Mesendoderm (in vitro differentiated cells): ENCODE data around the gene TNK2.

Experiments
- DNase-seq: peaks from one replicate; pipeline ENCODE4 v3.0.0; 2013
- H2AK5ac ChIP-seq: 2 replicates; pipeline ENCODE4 v1.6.1; 2013; ENCODE audit warnings: low read length, inconsistent platforms
- H2BK120ac ChIP-seq: 2 replicates; pipeline ENCODE4 v1.6.1; 2013; ENCODE audit warnings: low read depth, mild to moderate bottlenecking, low read length, moderate library complexity, mixed read lengths
- H2BK15ac ChIP-seq: replicated peaks from 2 replicates; pipeline ENCODE4 v1.6.1; 2013; ENCODE audit warnings: low read depth, mild to moderate bottlenecking, moderate library complexity
- H2BK5ac ChIP-seq: 2 replicates; pipeline ENCODE4 v1.6.1; 2013; ENCODE audit warnings: low read length, inconsistent platforms
- H3K18ac ChIP-seq: 2 replicates; pipeline ENCODE4 v1.6.1; 2013; ENCODE audit warnings: mild to moderate bottlenecking, low read length, mixed read lengths
- H3K23ac ChIP-seq: one replicate; pipeline ENCODE4 v1.6.1; 2013; ENCODE audit warnings: low read length
- H3K27ac ChIP-seq: 2 replicates; pipeline ENCODE4 v1.5.1; 2013; ENCODE audit warnings: low read depth, mild to moderate bottlenecking, inconsistent platforms, low read length, moderate library complexity
- H3K27me3 ChIP-seq: 2 replicates; pipeline ENCODE4 v1.6.1; 2013; ENCODE audit warnings: low read length, control low read depth, mild to moderate bottlenecking, inconsistent platforms; ENCODE audit not compliant: insufficient read depth, poor library complexity
- H3K36me3 ChIP-seq: 2 replicates; pipeline ENCODE4 v1.6.1; 2013; ENCODE audit warnings: low read length, inconsistent platforms; ENCODE audit not compliant: control insufficient read depth, insufficient read depth
- H3K4ac ChIP-seq: one replicate; pipeline ENCODE4 v1.6.1; 2013; ENCODE audit warnings: low read depth, mild to moderate bottlenecking, low read length, moderate library complexity
- H3K4me1 ChIP-seq: 2 replicates; pipeline ENCODE4 v1.6.1; 2013; ENCODE audit warnings: low read depth, low read length, inconsistent platforms; ENCODE audit not compliant: control insufficient read depth
- H3K4me2 ChIP-seq: 2 replicates; pipeline ENCODE4 v1.6.1; 2013; ENCODE audit warnings: low read length
- H3K4me3 ChIP-seq: 2 replicates; pipeline ENCODE4 v1.5.1; 2013; ENCODE audit warnings: mild to moderate bottlenecking, low read length
- H3K56ac ChIP-seq: one replicate; pipeline ENCODE4 v1.6.1; 2013; ENCODE audit warnings: low read length
- H3K79me1 ChIP-seq: 2 replicates; pipeline ENCODE4 v1.6.1; 2013; ENCODE audit warnings: low read length, inconsistent platforms
- H3K79me2 ChIP-seq: 2 replicates; pipeline ENCODE4 v1.6.1; 2013; ENCODE audit warnings: mild to moderate bottlenecking, low read length; ENCODE audit not compliant: control insufficient read depth, insufficient read depth
- H3K9ac ChIP-seq: 2 replicates; pipeline ENCODE4 v1.6.1; 2013; ENCODE audit warnings: low read length, inconsistent platforms
- H4K5ac ChIP-seq: one replicate; pipeline ENCODE4 v1.6.1; 2013; ENCODE audit warnings: low read length
- H4K8ac ChIP-seq: one replicate; pipeline ENCODE4 v1.6.1; 2013; ENCODE audit warnings: low read depth, mild to moderate bottlenecking, control low read depth, low read length, moderate library complexity
- WGBS: extraction: QIAGEN DNeasy Blood & Tissue Kit; methylation state at CpG from one replicate; pipeline ENCODE4 v1.1.7; 2013; ENCODE audit warnings: low lambda C conversion rate, missing lambda C conversion rate; ENCODE audit not compliant: insufficient coverage; ENCODE audit errors: extremely low coverage; 5-methylcytosine and 5-hydroxymethylcytosine counted together

TNK2 gene

DNA sequence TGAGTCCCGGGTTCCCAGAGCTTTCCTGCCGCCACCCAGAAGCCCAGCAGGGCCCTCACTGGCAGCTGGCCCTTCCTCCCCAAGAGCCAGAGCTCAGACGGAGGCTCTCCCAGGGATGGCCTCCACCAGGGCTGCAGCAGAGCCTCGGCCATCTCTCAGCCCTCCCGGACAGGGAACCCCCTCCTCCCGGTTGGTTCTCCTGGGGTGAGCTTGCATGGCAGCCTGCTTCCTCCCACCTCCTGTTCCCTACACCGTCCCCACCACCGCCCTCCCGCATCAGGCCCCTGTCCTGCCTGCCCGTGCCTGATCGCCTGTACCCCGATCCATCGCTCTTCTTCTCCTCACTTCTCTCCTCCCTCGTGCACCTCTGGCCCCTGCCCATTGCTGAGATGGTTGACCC lies 72.6 kb downstream of the TNK2 start:
- no peak overlapping the region for H3K4ac ChIP-seq
- no peak overlapping the region for H3K23ac ChIP-seq
- no peak overlapping the region for H3K9ac ChIP-seq
- no peaks in the 10 kb centered on the region for H3K4me1 ChIP-seq
- no peak overlapping the region for H4K5ac ChIP-seq
- no peak overlapping the region for H4K8ac ChIP-seq
- H3K27me3 ChIP-seq: no peaks in the 10 kb centered on the region
- H3K36me3 ChIP-seq: no peaks in the 10 kb centered on the region
- H2BK15ac ChIP-seq: no peak overlapping the region
- H2AK5ac ChIP-seq: no peak overlapping the region
- WGBS: no CpG with 5 or more reads among the region's 14 CpGs
- H3K27ac ChIP-seq: no peak overlapping the region
- no peak overlapping the region for H2BK120ac ChIP-seq
- no peaks in the 10 kb centered on the region for H3K79me2 ChIP-seq
- no peak overlapping the region for H3K4me2 ChIP-seq
- H3K18ac ChIP-seq: no peak overlapping the region
- no peak overlapping the region for H3K4me3 ChIP-seq
- no peak overlapping the region for H3K56ac ChIP-seq
- no peak for DNase-seq
- H3K79me1 ChIP-seq: no peaks in the 10 kb centered on the region
- H2BK5ac ChIP-seq: no peak overlapping the region

DNA sequence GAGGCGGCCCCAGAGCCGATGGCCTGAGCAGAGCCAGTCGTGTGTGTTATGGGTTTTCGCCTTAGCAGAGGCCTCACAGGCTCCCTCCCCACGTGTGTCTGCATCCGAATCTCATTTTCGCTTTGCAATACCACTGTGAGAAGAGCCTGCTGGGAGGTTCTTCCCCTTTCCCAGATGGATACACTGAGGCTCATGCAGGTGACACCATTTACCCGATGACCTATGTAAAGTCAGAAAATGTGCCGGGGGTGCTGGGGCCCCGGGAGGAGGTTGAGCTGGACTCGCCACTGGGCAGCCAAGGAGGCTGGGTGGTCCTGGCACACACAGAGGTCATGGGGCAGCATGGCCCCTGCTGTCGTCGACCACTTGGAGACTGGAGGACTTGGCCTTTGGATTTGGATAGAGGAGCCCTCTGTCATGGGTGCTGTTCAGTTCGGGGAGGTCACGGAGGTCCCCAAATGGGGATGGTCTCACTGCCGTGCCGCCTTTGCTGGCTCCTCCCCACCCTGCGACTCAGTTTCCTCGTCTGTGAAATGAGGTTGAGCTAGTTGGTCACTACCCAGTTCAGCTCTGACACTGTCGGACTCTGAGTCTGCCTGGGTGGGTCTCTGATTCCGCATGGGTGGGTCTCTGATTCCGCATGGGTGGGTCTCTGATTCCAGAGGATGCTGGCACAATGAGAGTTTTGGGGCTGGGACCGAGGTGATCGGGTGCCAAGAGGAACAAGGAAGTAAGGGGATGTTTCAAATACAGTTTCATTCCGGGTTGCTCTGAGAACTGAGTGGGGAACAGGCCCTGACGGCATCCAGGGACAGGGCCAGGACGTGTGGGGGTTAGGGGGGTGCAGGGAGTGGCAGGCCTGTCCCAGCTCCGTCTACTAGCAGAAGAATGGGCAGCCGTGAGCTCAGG lies 73.4 kb downstream of the TNK2 start:
- Histone ChIP-seq H2BK5ac (no peak overlapping the region), H3K23ac (no peak overlapping the region), H3K4me1 (no peaks in the 10 kb centered on the region), H3K36me3 (no peaks in the 10 kb centered on the region), H2BK15ac (no peak overlapping the region), H3K9ac (no peak overlapping the region), H3K18ac (no peak overlapping the region), H3K4me3 (no peak overlapping the region), H4K5ac (no peak overlapping the region), H3K27ac (no peak overlapping the region), H4K8ac (no peak overlapping the region), H3K79me2 (no peaks in the 10 kb centered on the region), H3K27me3 (no peaks in the 10 kb centered on the region), H2AK5ac (no peak overlapping the region), H2BK120ac (no peak overlapping the region), H3K4ac (no peak overlapping the region), H3K56ac (no peak overlapping the region), H3K79me1 (no peaks in the 10 kb centered on the region), H3K4me2 (no peak overlapping the region)
- DNase-seq: no peak
- WGBS: no CpG with 5 or more reads among the region's 29 CpGs

DNA sequence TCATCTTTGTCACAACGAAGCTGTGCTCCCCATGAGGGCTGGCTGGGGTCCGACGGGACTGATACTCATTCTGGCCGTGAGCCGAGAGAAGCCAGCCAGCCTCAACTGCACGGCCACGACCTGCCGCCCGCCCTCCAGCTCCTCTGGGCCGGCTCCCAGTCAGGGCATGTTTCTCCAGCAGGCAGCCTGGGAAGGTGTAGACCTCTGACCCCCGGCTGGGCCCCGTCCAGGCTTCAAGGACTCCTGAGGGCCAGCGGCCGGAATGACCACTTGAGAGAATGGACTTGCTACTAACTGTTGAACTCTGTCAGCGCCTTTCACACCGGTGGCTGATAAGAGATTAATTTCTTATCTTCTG lies 78.5 kb downstream of the TNK2 start:
- no peak overlapping the region for H2BK15ac ChIP-seq
- no peaks in the 10 kb centered on the region for H3K79me1 ChIP-seq
- H2AK5ac ChIP-seq: no peak overlapping the region
- no peaks in the 10 kb centered on the region for H3K79me2 ChIP-seq
- no peak overlapping the region for H3K9ac ChIP-seq
- no peak overlapping the region for H4K8ac ChIP-seq
- no peak overlapping the region for H2BK120ac ChIP-seq
- no peak overlapping the region for H3K4me3 ChIP-seq
- no peak overlapping the region for H3K56ac ChIP-seq
- no peaks in the 10 kb centered on the region for H3K27me3 ChIP-seq
- H3K4me1 ChIP-seq: no peaks in the 10 kb centered on the region
- DNase-seq: no peak
- no peak overlapping the region for H2BK5ac ChIP-seq
- no peak overlapping the region for H3K23ac ChIP-seq
- no CpG with 5 or more reads among the region's 16 CpGs for WGBS
- no peak overlapping the region for H3K18ac ChIP-seq
- no peak overlapping the region for H4K5ac ChIP-seq
- H3K27ac ChIP-seq: no peak overlapping the region
- H3K4ac ChIP-seq: no peak overlapping the region
- no peaks in the 10 kb centered on the region for H3K36me3 ChIP-seq
- no peak overlapping the region for H3K4me2 ChIP-seq

DNA sequence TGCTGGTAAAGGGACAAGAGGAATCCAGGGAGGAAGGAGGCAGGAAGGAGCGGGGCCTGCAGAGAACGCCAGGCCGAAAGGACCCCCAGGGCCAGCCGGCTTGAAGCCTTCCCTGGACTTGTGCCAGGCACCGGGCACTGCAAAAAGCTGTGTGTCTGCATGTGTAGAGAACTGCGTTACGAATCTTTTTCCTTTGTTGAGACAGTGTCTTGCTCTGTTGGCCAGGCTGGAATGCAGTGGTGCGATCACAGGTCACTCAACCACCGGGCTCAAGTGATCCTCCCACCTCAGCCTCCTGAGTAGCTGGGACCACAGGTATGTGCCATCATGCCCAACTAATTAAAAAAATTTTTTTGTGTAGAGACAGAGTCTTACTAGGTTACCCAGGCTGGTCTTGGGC lies 79.6 kb downstream of the TNK2 start:
- Histone ChIP-seq H3K18ac (no peak overlapping the region), H3K79me1 (no peaks in the 10 kb centered on the region), H3K4me2 (no peak overlapping the region), H3K27me3 (no peaks in the 10 kb centered on the region), H2BK5ac (no peak overlapping the region), H2BK120ac (no peak overlapping the region), H3K36me3 (no peaks in the 10 kb centered on the region), H3K79me2 (no peaks in the 10 kb centered on the region), H3K4me3 (no peak overlapping the region), H3K56ac (no peak overlapping the region), H3K4ac (no peak overlapping the region), H3K9ac (no peak overlapping the region), H3K4me1 (no peaks in the 10 kb centered on the region), H2AK5ac (no peak overlapping the region), H3K23ac (no peak overlapping the region), H2BK15ac (no peak overlapping the region), H4K5ac (no peak overlapping the region), H3K27ac (no peak overlapping the region), H4K8ac (no peak overlapping the region)
- no CpG with 5 or more reads among the region's 9 CpGs for WGBS
- DNase-seq: no peak

DNA sequence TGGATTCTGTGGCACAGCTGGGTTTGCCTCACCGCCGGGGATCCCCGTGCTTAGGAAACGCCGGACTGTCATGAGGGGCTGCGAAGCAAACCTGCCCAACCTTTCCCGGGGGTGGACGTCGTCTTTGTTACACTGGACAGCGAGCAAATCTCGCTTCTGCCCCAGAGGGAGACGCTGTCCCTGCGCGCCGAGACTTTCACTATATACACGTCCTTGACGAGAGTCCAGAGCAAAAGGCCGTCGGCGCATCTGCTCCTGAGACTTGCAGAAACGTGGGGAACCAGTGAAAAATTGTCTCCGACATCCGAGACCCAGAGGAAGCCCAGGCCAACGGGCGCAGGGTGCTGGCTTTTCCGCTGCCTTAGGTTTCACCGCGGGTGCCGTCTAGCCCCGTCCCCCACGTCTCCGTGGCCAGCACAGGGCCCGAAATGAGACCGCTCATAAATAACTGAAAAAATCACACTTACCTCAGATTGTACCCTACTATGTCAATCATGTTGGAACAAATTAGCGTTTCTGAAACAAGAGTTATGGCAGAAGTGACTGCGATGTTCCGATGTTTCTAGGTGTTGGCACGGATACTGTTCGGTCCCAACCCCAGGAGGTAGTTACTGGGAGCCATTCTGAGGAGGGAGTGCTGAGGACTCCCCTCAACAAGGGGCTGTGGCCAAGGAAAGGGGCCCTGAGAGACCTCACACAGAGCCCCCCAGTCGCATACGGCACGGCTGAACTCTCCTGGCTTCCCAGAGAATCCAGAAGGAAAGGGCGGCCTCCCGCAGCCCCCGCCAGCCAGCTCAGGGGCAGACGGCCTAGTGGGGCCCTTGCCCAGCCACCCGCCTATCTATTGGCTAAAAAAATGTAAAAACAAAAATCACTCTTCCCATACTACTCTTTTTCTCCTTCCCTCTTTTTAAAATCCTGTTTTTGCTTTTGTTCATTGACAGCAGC lies 82.2 kb downstream of the TNK2 start:
- Histone ChIP-seq H3K79me1 (no peaks in the 10 kb centered on the region), H3K4me1 (no peaks in the 10 kb centered on the region), H3K9ac (no peak overlapping the region), H3K27ac (no peak overlapping the region), H2BK15ac (no peak overlapping the region), H2AK5ac (no peak overlapping the region), H3K4me2 (no peak overlapping the region), H3K4me3 (no peak overlapping the region), H3K27me3 (no peaks in the 10 kb centered on the region), H3K23ac (no peak overlapping the region), H4K8ac (no peak overlapping the region), H3K79me2 (no peaks in the 10 kb centered on the region), H3K56ac (peak overlapping the region; percentile 15), H3K18ac (no peak overlapping the region), H4K5ac (no peak overlapping the region), H3K4ac (no peak overlapping the region), H3K36me3 (no peaks in the 10 kb centered on the region), H2BK120ac (no peak overlapping the region), H2BK5ac (no peak overlapping the region)
- no peak for DNase-seq
- WGBS: no CpG with 5 or more reads among the region's 47 CpGs
